ENCODE data around the gene MAMLD1. TPM values are rescaled to one million over a fixed set of nuclear protein-coding genes. Genes with fewer than 3 reads are reported as not detected.
A peak's percentile ranks its signal among the peaks of the same experiment; 100 is the strongest.

The MAMLD1 gene
- total RNA-seq, 1 donor from 2014 or later: 5.0 TPM

DNA sequence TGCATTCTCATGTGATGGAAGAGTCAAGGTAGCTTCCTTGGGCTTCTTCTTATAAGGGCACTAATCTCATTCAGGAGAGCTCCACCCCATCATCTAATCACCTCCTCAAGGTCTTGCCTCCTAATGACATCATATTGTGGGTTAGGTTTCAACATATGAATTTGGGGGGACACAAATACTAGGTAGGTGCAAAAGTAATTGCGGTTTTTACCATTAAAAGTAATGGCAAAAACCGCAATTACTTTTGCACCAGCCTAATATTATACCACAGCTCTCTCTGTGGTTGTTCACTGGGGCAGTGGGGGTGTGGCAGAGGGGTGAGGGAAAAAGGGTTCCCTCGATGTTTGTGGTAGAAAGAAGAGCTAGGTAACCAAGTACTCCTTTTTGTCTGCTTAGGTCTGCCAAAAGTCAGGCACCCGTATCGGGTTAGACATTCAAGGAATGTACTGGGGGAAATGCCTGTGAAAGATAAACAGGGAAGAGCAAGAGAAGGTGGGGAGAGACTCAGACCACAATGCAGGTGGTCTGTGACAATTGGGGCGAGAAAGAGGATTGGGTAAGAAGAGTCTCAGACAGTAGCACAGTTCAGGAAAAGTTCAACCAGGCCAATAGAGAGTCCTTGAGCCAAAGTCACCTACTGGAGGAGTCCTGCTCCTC is 126.4 kb downstream of the MAMLD1 start:
- intact Hi-C loops (cut with DNase I): no loop called here
- no peak for ATAC-seq
- no peaks in the 10 kb centered on the region for H3K9me3 ChIP-seq
- H3K27ac ChIP-seq: no peak overlapping the region
- no peaks in the 10 kb centered on the region for H3K4me1 ChIP-seq
- no peaks in the 10 kb centered on the region for H3K27me3 ChIP-seq
- no peak overlapping the region for H3K4me3 ChIP-seq
- no peak for DNase-seq
- no peaks in the 10 kb centered on the region for H3K36me3 ChIP-seq
- no peak for TF ChIP-seq CTCF (IDR thresholded peaks at IDR 0.05)

- DNase-seq (no peak), ATAC-seq (no peak)
- no peak for TF ChIP-seq CTCF (IDR thresholded peaks at IDR 0.05)
- intact Hi-C loops (cut with DNase I): no loop called here
- Histone ChIP-seq H3K27me3 (no peaks in the 10 kb centered on the region), H3K4me1 (no peaks in the 10 kb centered on the region), H3K9me3 (no peaks in the 10 kb centered on the region), H3K4me3 (no peak overlapping the region), H3K27ac (no peak overlapping the region), H3K36me3 (no peaks in the 10 kb centered on the region)
Observed at GRCh38 chrX:150495496-150495895, 132.4 kb downstream of the MAMLD1 start.

- no peaks in the 10 kb centered on the region for H3K27me3 ChIP-seq
- intact Hi-C loops (cut with DNase I): no loop called here
- no peak overlapping the region for H3K27ac ChIP-seq
- no peak overlapping the region for H3K4me3 ChIP-seq
- ATAC-seq (no peak), DNase-seq (no peak)
- peaks cover 6% of the 10 kb centered on the region for H3K4me1 ChIP-seq
- no peaks in the 10 kb centered on the region for H3K36me3 ChIP-seq
- TF ChIP-seq CTCF (IDR thresholded peaks at IDR 0.05): no peak
- H3K9me3 ChIP-seq: no peaks in the 10 kb centered on the region
Observed at GRCh38 chrX:150499240-150499639, 136.1 kb downstream of the MAMLD1 start.

DNA sequence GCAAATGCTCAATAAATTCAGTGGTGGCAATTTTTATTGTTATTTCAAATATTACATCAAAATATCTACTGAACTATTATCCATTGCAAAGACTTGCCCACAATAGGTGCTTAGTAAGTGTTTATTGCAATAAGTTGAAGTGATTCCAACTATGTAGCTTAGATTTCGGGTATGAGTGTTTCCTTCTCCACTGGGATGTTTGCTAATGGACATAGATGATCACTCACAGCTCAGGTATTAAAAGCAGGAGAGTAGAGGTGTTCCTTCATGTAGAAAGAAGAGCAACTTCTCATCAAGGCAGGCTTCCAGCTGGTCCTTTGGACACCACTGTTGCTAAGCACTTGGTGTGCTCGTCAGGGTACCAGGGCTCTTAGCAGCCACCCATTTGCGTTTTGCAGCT is 139.0 kb downstream of the MAMLD1 start:
- no peak for ATAC-seq
- TF ChIP-seq CTCF (IDR thresholded peaks at IDR 0.05): no peak
- no peak for DNase-seq
- Histone ChIP-seq H3K27ac (no peak overlapping the region), H3K4me1 (peaks cover 10% of the 10 kb centered on the region), H3K27me3 (no peaks in the 10 kb centered on the region), H3K36me3 (no peaks in the 10 kb centered on the region), H3K9me3 (no peaks in the 10 kb centered on the region), H3K4me3 (no peak overlapping the region)
- intact Hi-C loops (cut with DNase I): no loop called here

GRCh38 chrX:150502979-150503897 is 140.1 kb downstream of the MAMLD1 start:
- no peak for TF ChIP-seq CTCF (IDR thresholded peaks at IDR 0.05)
- DNase-seq: no peak
- intact Hi-C loops (cut with DNase I): no loop called here
- no peaks in the 10 kb centered on the region for H3K36me3 ChIP-seq
- H3K27me3 ChIP-seq: no peaks in the 10 kb centered on the region
- H3K4me3 ChIP-seq: no peak overlapping the region
- H3K4me1 ChIP-seq: peaks cover 10% of the 10 kb centered on the region
- peak overlapping the region; percentile 17 for H3K27ac ChIP-seq
- peak; percentile 16 for ATAC-seq
- H3K9me3 ChIP-seq: no peaks in the 10 kb centered on the region
